Epithelial cell of proximal tubule (primary cell): ENCODE measurements around the gene CD209. TPM values are rescaled to one million over a fixed set of nuclear protein-coding genes. Genes with fewer than 3 reads are reported as not detected.
"Not testable (repeated sequence)": the region's sequence is repeated elsewhere in the genome, so short reads cannot be mapped to it uniquely, and the experiment has no call there.

Source experiments
- DNase-seq: peaks from one replicate; pipeline ENCODE4 v3.0.0-alpha.2; 2011; ENCODE audit warnings: low read depth
- H3K4me3 ChIP-seq: 2 replicates; pipeline ENCODE4 v1.5.1; 2011; ENCODE audit warnings: low read depth, mild to moderate bottlenecking, low read length
- total RNA-seq: library from RNA; depleted of rRNA; stranded (reverse); fragments of >200 nt; gene quantifications from 2 replicates; pipeline ENCODE4 v1.2.3, GENCODE V29; 2015
- TF ChIP-seq, protein P1 (sequence below): conservative IDR thresholded peaks from 2 replicates; pipeline ENCODE4 v1.5.1; 2012; ENCODE audit warnings: low read depth, mild to moderate bottlenecking, low read length

Gene CD209, protein sequence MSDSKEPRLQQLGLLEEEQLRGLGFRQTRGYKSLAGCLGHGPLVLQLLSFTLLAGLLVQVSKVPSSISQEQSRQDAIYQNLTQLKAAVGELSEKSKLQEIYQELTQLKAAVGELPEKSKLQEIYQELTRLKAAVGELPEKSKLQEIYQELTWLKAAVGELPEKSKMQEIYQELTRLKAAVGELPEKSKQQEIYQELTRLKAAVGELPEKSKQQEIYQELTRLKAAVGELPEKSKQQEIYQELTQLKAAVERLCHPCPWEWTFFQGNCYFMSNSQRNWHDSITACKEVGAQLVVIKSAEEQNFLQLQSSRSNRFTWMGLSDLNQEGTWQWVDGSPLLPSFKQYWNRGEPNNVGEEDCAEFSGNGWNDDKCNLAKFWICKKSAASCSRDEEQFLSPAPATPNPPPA
- total RNA-seq, result 0.12 TPM in 1 of 2 replicates, not detected in the other

DNA sequence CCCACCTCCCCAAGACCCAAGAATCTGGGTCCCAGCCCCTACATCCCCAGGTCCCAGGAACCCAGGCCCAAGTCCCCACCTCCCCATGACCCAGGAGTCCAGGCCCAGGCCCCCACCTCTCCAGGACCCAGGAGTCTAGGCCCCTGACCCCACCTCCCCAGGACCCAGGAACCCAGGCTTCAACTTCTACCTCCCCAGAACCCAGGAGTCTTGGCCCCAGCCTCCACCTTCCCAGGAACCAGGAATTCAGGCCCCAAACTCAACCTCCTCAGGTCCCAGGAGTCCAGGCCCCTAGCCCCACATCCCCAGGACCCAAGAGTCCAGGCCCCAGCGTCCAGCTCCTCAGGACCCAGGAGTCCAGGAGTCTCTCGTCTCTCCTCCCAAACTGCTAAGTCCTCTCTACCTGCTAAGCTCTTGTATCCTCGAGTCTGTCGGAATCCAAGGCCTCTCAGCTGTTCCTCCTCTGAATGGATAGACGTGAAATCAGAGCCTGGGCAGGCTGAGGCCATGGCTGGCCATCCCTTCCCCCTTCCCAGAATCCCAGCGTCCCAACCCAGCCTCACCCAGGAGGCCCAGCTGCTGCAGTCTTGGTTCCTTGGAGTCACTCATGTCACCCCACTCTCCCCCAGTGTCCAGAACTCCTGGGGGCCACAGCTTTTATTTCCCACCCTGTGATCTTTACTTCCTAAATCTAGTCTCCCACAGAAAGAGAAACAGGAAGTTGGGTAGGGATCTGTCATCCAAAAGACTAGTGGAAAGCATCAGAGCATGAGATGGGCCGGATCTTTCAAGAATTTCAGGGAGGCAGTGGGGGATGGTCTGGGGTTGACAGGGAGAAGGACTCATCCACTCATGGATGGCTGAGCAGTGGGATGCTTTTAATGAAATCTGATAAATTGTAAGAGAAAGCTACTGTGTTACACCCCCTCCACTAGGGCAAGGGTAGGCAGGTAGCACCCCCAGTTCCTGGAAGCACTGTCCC, at the start of gene CD209:
Gene CD209, minus strand, starts transcription at position 632 of the 982 bp plus-strand sequence. Its CDS starts 23 bp downstream, at position 609.
- DNase-seq, result no peak
- TF ChIP-seq, protein P1, sequence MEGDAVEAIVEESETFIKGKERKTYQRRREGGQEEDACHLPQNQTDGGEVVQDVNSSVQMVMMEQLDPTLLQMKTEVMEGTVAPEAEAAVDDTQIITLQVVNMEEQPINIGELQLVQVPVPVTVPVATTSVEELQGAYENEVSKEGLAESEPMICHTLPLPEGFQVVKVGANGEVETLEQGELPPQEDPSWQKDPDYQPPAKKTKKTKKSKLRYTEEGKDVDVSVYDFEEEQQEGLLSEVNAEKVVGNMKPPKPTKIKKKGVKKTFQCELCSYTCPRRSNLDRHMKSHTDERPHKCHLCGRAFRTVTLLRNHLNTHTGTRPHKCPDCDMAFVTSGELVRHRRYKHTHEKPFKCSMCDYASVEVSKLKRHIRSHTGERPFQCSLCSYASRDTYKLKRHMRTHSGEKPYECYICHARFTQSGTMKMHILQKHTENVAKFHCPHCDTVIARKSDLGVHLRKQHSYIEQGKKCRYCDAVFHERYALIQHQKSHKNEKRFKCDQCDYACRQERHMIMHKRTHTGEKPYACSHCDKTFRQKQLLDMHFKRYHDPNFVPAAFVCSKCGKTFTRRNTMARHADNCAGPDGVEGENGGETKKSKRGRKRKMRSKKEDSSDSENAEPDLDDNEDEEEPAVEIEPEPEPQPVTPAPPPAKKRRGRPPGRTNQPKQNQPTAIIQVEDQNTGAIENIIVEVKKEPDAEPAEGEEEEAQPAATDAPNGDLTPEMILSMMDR, result no peak
- no peak within 1 kb of the TSS for H3K4me3 ChIP-seq

DNA sequence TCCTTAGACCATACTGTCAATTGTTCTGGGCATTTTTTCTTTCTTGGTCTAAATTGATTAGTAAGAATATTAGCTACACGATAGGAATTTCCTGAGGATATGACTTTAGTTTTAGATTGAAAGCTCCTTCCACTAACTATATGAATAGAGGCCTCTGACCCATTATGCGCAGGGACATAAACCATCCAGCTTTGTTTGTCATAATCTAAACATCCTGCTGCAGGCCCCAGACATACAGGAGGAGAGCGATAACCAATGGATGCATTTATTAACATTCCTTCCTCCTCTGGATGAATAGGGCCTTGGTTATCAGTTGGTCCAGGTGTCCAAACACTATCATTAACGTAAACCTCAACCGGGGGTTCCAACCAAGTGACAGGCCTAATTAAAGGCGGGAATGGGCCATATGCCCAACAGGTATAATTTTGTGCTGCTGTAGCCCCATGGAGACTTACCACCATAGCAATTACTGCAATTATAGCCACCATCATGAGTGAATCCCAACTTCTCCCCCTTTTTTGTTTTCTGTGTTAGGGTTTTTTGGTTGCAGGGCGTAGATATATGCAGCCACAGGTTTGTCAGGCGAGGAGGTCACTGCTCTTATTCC, 48.3 kb upstream of the CD209 start:
- TF ChIP-seq, protein P1, result no peak
- no peak for DNase-seq
- no peak overlapping the region for H3K4me3 ChIP-seq

DNA sequence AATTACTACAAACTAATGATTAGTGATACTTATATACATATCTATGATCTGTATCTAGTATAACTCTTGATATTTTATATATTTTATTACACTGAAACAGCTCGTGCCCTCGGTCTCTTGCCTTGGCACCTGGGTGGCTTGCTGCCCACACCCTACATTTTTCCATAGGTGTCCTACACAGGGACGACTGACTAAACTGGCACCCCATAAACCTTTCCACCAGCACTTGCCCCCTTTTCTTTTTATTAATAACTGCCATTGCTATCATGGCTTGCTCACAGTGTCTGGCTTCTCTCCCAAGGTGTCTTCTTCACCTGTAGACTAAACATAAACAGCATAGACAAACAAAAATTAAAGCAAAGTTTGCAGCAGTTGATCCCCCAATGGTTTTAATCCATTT, 46.2 kb upstream of the CD209 start:
- TF ChIP-seq, protein P1, result no peak
- no peak for DNase-seq
- H3K4me3 ChIP-seq, result no peak overlapping the region

DNA sequence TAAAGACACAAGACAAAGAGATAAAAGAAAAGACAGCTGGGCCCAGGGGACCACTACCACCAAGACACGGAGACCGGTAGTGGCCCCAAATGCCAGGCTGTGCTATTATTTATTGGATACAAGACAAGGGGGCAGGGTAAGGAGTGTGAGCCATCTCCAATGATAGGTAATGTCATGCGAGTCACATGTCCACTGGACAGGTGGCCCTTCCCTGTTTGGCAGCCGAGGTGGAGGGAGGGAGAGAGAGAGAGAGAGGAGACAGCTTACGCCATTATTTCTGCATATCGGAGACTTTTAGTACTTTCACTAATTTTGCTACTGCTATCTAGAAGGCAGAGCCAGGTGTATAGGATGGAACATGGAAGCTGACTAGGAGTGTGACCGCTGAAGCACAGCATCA, 45.4 kb upstream of the CD209 start:
- not testable (repeated sequence) for DNase-seq, H3K4me3 ChIP-seq

DNA sequence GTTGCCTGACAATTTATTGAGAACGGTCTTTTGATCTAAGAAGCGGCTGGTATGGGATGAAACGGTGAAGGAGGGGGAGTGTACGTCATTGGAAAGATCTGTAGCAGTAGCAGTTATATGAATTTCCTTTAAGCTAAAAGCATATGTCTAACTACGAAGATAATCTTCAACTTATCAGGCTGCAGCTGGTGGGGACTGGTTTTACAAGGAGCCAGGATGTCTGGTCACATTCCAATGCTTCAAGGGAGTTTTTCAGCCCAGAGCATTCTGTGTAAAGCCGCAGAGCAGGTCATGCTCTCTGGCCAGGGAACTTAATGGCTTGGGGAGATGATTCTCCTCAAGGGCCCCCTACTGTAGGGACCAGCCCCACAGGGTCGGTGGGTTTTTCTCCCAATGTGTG, 44.9 kb upstream of the CD209 start:
- H3K4me3 ChIP-seq, result no peak overlapping the region
- TF ChIP-seq, protein P1, result no peak
- no peak for DNase-seq

DNA sequence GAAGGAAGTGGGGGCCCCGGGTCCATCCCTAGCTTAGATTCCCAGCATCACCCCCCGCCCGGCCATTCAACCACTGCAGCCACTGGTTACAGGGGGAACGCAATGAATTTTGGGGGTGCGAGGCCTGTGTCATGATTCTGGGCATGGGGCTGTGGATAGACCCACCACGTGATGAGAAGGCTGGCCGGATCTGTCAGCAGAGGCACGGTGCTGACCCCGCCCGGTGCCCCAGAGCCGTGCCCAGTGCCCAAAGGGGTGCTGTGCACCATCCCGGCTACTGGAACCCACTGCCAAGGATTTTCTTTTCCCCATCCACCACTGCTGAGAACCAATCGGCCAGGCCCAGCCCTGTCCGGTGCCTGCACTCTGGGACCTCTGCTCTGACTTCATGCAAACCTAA, 43.1 kb upstream of the CD209 start:
- no peak for DNase-seq
- TF ChIP-seq, protein P1, result no peak
- H3K4me3 ChIP-seq, result no peak overlapping the region

DNA sequence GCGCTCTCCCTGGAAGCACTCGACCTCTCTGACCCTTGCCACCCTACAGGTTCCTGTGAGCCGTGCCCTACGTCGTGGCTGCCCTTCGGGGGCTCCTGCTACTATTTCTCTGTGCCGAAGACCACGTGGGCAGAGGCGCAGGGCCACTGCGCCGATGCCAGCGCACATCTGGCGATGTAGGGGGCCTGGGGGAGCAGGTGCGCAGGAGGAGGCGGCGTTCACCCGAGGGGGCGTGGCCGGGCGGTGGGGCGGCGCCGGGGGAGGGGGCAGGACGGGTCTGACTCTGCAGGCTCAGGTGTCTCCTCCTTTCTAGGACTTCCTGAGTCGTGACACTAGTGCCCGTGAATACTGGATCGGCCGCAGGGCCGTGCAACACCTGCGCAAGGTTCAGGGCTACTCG, 42.1 kb upstream of the CD209 start:
- no peak for DNase-seq
- no peak overlapping the region for H3K4me3 ChIP-seq
- TF ChIP-seq, protein P1, result no peak
